ENCODE measurements around the gene PXMP2. TPM values are rescaled to one million over a fixed set of nuclear protein-coding genes. Genes with fewer than 3 reads are reported as not detected.

Gene PXMP2
- polyA plus RNA-seq, 1 donor (not counting 4 experiments of a cell fraction or from before 2014, with no cell fraction given): 18.0 TPM

- TF ChIP-seq EZH2 (IDR thresholded peaks at IDR 0.05; ENCODE audit: low read length) (no peak), CTCF (optimal IDR thresholded peaks at IDR 0.05 in 1 of 3, IDR thresholded peaks at IDR 0.05 in 1 of 3, conservative IDR thresholded peaks at IDR 0.05 in 1 of 3; ENCODE audit: extremely low read depth in 1 of 3, insufficient read depth in 2 of 3, low read length in 3 of 3) (no peak)
- peak within 1 kb of the TSS; percentile 86 for H2AFZ ChIP-seq (ENCODE audit: control insufficient read depth, low read length)
- dilution Hi-C loops (cut with MboI; ENCODE audit: extremely low pct_ligation_motif_present, low sequenced_read_pairs): no loop called here
- peaks cover 48% of the 10 kb centered on the region for H3K79me2 ChIP-seq (ENCODE audit: control insufficient read depth, insufficient read depth, low read length)
- peak within 1 kb of the TSS; percentile 92 for H3K4me2 ChIP-seq (ENCODE audit: control insufficient read depth, extremely low read depth, insufficient read depth, low read depth, low read length)
- H3K4me3 ChIP-seq (ENCODE audit: control insufficient read depth in 2 of 3, extremely low read depth in 1 of 3, insufficient read depth in 2 of 3, low read depth in 1 of 3, low read length in 3 of 3): peak within 1 kb of the TSS; percentile 82 to 96 (median 89)
- no peak for FAIRE-seq
- peak within 1 kb of the TSS; percentile 76 for H3K27ac ChIP-seq (ENCODE audit: control insufficient read depth, insufficient read depth, low read length)
- peak within 1 kb of the TSS; percentile 87 for H3K9ac ChIP-seq (ENCODE audit: control insufficient read depth, extremely low read depth, insufficient read depth, low read length)
- peaks cover 15% of the 10 kb centered on the region for H3K4me1 ChIP-seq (ENCODE audit: control insufficient read depth, extremely low read depth, insufficient read depth, low read length)
- no peaks in the 10 kb centered on the region for H3K9me3 ChIP-seq (ENCODE audit: control insufficient read depth, low read depth, low read length)
- peaks cover 0 to 10% of the 10 kb centered on the region in 2 experiments for H3K36me3 ChIP-seq (ENCODE audit: control insufficient read depth in 2 of 2, extremely low read depth in 1 of 2, insufficient read depth in 2 of 2, low read length in 2 of 2)
- no peaks in the 10 kb centered on the region for H3K9me1 ChIP-seq (ENCODE audit: control insufficient read depth, extremely low read depth, insufficient read depth, low read length)
- H3K27me3 ChIP-seq (ENCODE audit: control insufficient read depth, extremely low read depth, insufficient read depth, low read length): no peaks in the 10 kb centered on the region
- peaks cover 6% of the 10 kb centered on the region for H4K20me1 ChIP-seq (ENCODE audit: control insufficient read depth, extremely low read depth, insufficient read depth, low read length)
- peak; percentile 63 for DNase-seq (ENCODE audit: low read depth, low spot score)
Measured at GRCh38 chr12:132710405-132711079, 23.2 kb downstream of the PXMP2 start, which contains the start of gene PGAM5. PGAM5 (plus strand) TSS chr12:132710842; CDS start chr12:132710877, 35 bp downstream.

- H3K9me3 ChIP-seq (ENCODE audit: control insufficient read depth, low read depth, low read length): no peaks in the 10 kb centered on the region
- no peaks in the 10 kb centered on the region for H3K27me3 ChIP-seq (ENCODE audit: control insufficient read depth, extremely low read depth, insufficient read depth, low read length)
- dilution Hi-C loops (cut with MboI; ENCODE audit: extremely low pct_ligation_motif_present, low sequenced_read_pairs): no loop called here
- FAIRE-seq (no peak), DNase-seq (ENCODE audit: low read depth, low spot score) (no peak)
- no peaks in the 10 kb centered on the region for H3K9me1 ChIP-seq (ENCODE audit: control insufficient read depth, extremely low read depth, insufficient read depth, low read length)
- H3K9ac ChIP-seq (ENCODE audit: control insufficient read depth, extremely low read depth, insufficient read depth, low read length): peak overlapping the region; percentile 73
- peaks cover 0 to 10% of the 10 kb centered on the region in 2 experiments for H3K36me3 ChIP-seq (ENCODE audit: control insufficient read depth in 2 of 2, extremely low read depth in 1 of 2, insufficient read depth in 2 of 2, low read length in 2 of 2)
- peaks cover 6% of the 10 kb centered on the region for H4K20me1 ChIP-seq (ENCODE audit: control insufficient read depth, extremely low read depth, insufficient read depth, low read length)
- H3K4me2 ChIP-seq (ENCODE audit: control insufficient read depth, extremely low read depth, insufficient read depth, low read depth, low read length): peak overlapping the region; percentile 66
- TF ChIP-seq EZH2 (IDR thresholded peaks at IDR 0.05; ENCODE audit: low read length) (no peak), CTCF (optimal IDR thresholded peaks at IDR 0.05 in 1 of 3, IDR thresholded peaks at IDR 0.05 in 1 of 3, conservative IDR thresholded peaks at IDR 0.05 in 1 of 3; ENCODE audit: extremely low read depth in 1 of 3, insufficient read depth in 2 of 3, low read length in 3 of 3) (no peak)
- peak overlapping the region; percentile 40 for H3K27ac ChIP-seq (ENCODE audit: control insufficient read depth, insufficient read depth, low read length)
- H3K79me2 ChIP-seq (ENCODE audit: control insufficient read depth, insufficient read depth, low read length): peaks cover 51% of the 10 kb centered on the region
- H3K4me3 ChIP-seq (ENCODE audit: control insufficient read depth in 2 of 3, extremely low read depth in 1 of 3, insufficient read depth in 2 of 3, low read depth in 1 of 3, low read length in 3 of 3): peak overlapping the region; percentile 78 to 96 (median 89)
- peaks cover 15% of the 10 kb centered on the region for H3K4me1 ChIP-seq (ENCODE audit: control insufficient read depth, extremely low read depth, insufficient read depth, low read length)
- H2AFZ ChIP-seq (ENCODE audit: control insufficient read depth, low read length): peak overlapping the region; percentile 22
Measured at GRCh38 chr12:132711080-132711843, 23.9 kb downstream of the PXMP2 start.
